Liver (tissue), 3 donors: ENCODE measurements around the gene FNDC8.

Experiments
- EGR1 ChIP-seq, 2 donors: IDR thresholded peaks; 2 replicates each; pipeline ENCODE4 v1.6.1; 2016 to 2018; ENCODE audit warnings: antibody characterized with exemption in 2 of 2, low read depth in 2 of 2
- FOXA1 ChIP-seq: IDR thresholded peaks from 2 replicates; pipeline ENCODE4 v1.6.1; 2016; ENCODE audit warnings: antibody characterized with exemption
- GABPA ChIP-seq, 2 donors: IDR thresholded peaks in 1 of 2; conservative IDR thresholded peaks in 1 of 2; 2 replicates each; pipeline ENCODE4 v1.6.1; 2016; ENCODE audit warnings: antibody characterized with exemption in 2 of 2, mild to moderate bottlenecking in 1 of 2, moderate library complexity in 1 of 2
- HNF4A ChIP-seq, 2 donors: conservative IDR thresholded peaks; 2 replicates each; pipeline ENCODE4 v1.6.1; 2016; ENCODE audit warnings: antibody characterized with exemption in 2 of 2, mild to moderate bottlenecking in 2 of 2
- JUND ChIP-seq, 2 donors: IDR thresholded peaks; 2 replicates each; pipeline ENCODE4 v1.6.1; 2016; ENCODE audit warnings: antibody characterized with exemption in 2 of 2
- RAD21 ChIP-seq, 2 donors: IDR thresholded peaks; 2 replicates each; pipeline ENCODE4 v1.6.1; 2016; ENCODE audit warnings: antibody characterized with exemption in 2 of 2, mild to moderate bottlenecking in 2 of 2
- RXRA ChIP-seq, 2 donors: IDR thresholded peaks; 2 replicates each; pipeline ENCODE4 v1.6.1; 2017 to 2018; ENCODE audit warnings: antibody characterized with exemption in 2 of 2, mild to moderate bottlenecking in 1 of 2
- SP1 ChIP-seq: IDR thresholded peaks from 2 replicates; pipeline ENCODE4 v1.6.1; 2018; ENCODE audit warnings: antibody characterized with exemption, mild to moderate bottlenecking
- TAF1 ChIP-seq: conservative IDR thresholded peaks from 2 replicates; pipeline ENCODE4 v1.6.1; 2016; ENCODE audit warnings: antibody characterized with exemption, mild to moderate bottlenecking
- TF ChIP-seq, protein P1 (sequence below): fragments of 150-350 bp; IDR thresholded peaks from 2 replicates; pipeline ENCODE4 v1.5.1; 2017; ENCODE audit warnings: improper control_type of control experiment, low read depth, low read length; ENCODE audit not compliant: missing input control
- TF ChIP-seq, protein P2 (sequence below): IDR thresholded peaks from 2 replicates; pipeline ENCODE4 v1.6.1; 2016; ENCODE audit warnings: antibody characterized with exemption
- TF ChIP-seq, protein P3 (sequence below): IDR thresholded peaks from 2 replicates; pipeline ENCODE4 v1.6.1; 2016; ENCODE audit warnings: antibody characterized with exemption
- TF ChIP-seq, protein P4 (sequence below): IDR thresholded peaks from 2 replicates; pipeline ENCODE4 v1.6.1; 2016; ENCODE audit warnings: antibody characterized with exemption, mild to moderate bottlenecking
- TF ChIP-seq, protein P5 (sequence below): IDR thresholded peaks from 2 replicates; pipeline ENCODE4 v1.6.1; 2016; ENCODE audit warnings: antibody characterized with exemption
- donor health status: healthy.
- donor health status: healthy.

DNA sequence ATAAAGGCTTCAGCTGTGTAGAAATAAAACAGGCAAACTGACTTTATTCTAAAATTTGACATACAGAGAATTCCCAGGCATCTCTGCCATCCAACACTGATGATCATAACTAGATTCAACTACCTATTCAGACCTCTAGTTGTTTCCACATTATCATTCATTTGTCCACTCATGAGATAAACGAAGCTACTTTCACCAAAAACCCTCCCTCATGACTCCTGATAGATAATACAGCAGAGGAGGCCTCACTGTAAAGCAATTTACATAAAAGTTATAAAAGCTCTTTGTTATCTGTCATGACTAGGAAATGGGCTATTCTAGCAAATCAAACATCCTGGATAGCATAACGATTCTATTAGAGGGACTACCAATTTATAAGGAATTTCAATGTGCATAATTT, 38.3 kb upstream of the FNDC8 start:
- no peak for TF ChIP-seq SP1
- TF ChIP-seq, protein P1, sequence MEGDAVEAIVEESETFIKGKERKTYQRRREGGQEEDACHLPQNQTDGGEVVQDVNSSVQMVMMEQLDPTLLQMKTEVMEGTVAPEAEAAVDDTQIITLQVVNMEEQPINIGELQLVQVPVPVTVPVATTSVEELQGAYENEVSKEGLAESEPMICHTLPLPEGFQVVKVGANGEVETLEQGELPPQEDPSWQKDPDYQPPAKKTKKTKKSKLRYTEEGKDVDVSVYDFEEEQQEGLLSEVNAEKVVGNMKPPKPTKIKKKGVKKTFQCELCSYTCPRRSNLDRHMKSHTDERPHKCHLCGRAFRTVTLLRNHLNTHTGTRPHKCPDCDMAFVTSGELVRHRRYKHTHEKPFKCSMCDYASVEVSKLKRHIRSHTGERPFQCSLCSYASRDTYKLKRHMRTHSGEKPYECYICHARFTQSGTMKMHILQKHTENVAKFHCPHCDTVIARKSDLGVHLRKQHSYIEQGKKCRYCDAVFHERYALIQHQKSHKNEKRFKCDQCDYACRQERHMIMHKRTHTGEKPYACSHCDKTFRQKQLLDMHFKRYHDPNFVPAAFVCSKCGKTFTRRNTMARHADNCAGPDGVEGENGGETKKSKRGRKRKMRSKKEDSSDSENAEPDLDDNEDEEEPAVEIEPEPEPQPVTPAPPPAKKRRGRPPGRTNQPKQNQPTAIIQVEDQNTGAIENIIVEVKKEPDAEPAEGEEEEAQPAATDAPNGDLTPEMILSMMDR, result no peak
- TF ChIP-seq, protein P2, sequence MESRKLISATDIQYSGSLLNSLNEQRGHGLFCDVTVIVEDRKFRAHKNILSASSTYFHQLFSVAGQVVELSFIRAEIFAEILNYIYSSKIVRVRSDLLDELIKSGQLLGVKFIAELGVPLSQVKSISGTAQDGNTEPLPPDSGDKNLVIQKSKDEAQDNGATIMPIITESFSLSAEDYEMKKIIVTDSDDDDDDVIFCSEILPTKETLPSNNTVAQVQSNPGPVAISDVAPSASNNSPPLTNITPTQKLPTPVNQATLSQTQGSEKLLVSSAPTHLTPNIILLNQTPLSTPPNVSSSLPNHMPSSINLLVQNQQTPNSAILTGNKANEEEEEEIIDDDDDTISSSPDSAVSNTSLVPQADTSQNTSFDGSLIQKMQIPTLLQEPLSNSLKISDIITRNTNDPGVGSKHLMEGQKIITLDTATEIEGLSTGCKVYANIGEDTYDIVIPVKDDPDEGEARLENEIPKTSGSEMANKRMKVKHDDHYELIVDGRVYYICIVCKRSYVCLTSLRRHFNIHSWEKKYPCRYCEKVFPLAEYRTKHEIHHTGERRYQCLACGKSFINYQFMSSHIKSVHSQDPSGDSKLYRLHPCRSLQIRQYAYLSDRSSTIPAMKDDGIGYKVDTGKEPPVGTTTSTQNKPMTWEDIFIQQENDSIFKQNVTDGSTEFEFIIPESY, result no peak
- no peak for TF ChIP-seq HNF4A (conservative IDR thresholded peaks at IDR 0.05)
- TF ChIP-seq, protein P3, sequence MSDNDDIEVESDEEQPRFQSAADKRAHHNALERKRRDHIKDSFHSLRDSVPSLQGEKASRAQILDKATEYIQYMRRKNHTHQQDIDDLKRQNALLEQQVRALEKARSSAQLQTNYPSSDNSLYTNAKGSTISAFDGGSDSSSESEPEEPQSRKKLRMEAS, result no peak
- no peak for TF ChIP-seq GABPA (IDR thresholded peaks at IDR 0.05 in 1 of 2, conservative IDR thresholded peaks at IDR 0.05 in 1 of 2)
- no peak for TF ChIP-seq TAF1
- TF ChIP-seq, protein P4, sequence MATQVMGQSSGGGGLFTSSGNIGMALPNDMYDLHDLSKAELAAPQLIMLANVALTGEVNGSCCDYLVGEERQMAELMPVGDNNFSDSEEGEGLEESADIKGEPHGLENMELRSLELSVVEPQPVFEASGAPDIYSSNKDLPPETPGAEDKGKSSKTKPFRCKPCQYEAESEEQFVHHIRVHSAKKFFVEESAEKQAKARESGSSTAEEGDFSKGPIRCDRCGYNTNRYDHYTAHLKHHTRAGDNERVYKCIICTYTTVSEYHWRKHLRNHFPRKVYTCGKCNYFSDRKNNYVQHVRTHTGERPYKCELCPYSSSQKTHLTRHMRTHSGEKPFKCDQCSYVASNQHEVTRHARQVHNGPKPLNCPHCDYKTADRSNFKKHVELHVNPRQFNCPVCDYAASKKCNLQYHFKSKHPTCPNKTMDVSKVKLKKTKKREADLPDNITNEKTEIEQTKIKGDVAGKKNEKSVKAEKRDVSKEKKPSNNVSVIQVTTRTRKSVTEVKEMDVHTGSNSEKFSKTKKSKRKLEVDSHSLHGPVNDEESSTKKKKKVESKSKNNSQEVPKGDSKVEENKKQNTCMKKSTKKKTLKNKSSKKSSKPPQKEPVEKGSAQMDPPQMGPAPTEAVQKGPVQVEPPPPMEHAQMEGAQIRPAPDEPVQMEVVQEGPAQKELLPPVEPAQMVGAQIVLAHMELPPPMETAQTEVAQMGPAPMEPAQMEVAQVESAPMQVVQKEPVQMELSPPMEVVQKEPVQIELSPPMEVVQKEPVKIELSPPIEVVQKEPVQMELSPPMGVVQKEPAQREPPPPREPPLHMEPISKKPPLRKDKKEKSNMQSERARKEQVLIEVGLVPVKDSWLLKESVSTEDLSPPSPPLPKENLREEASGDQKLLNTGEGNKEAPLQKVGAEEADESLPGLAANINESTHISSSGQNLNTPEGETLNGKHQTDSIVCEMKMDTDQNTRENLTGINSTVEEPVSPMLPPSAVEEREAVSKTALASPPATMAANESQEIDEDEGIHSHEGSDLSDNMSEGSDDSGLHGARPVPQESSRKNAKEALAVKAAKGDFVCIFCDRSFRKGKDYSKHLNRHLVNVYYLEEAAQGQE, result no peak
- no peak for TF ChIP-seq RAD21 (IDR thresholded peaks at IDR 0.05)
- TF ChIP-seq, protein P5, sequence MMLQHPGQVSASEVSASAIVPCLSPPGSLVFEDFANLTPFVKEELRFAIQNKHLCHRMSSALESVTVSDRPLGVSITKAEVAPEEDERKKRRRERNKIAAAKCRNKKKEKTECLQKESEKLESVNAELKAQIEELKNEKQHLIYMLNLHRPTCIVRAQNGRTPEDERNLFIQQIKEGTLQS, result no peak
- TF ChIP-seq RXRA (IDR thresholded peaks at IDR 0.05), result no peak
- TF ChIP-seq FOXA1, result no peak
- TF ChIP-seq EGR1 (IDR thresholded peaks at IDR 0.05; ENCODE audit: low read depth in 2 of 2), result no peak
- no peak for TF ChIP-seq JUND (IDR thresholded peaks at IDR 0.05)
